Measurements from ENCODE around the gene RFPL4A.

GRCh38 chr19:55716531-55716930 lies 42.4 kb upstream of the RFPL4A start:
- TF ChIP-seq FOXM1 (IDR thresholded peaks at IDR 0.05; ENCODE audit: borderline replicate concordance, low read depth) (no peak), REST (IDR thresholded peaks at IDR 0.05; ENCODE audit: low read depth) (no peak), TCF12 (IDR thresholded peaks at IDR 0.05; ENCODE audit: low read depth) (no peak), CEBPB (IDR thresholded peaks at IDR 0.05) (no peak), MAX (IDR thresholded peaks at IDR 0.05) (no peak), EP300 (IDR thresholded peaks at IDR 0.05; ENCODE audit: borderline replicate concordance) (no peak), TAF1 (IDR thresholded peaks at IDR 0.05; ENCODE audit: low read depth) (no peak), YY1 (IDR thresholded peaks at IDR 0.05; ENCODE audit: low read depth) (no peak), USF1 (IDR thresholded peaks at IDR 0.05) (no peak), EGR1 (IDR thresholded peaks at IDR 0.05) (no peak), ZBTB7A (IDR thresholded peaks at IDR 0.05; ENCODE audit: low read depth) (no peak)
